Gastrocnemius medialis (tissue), 4 donors: ENCODE data around the gene ZRANB2.

Experiments used
- POLR2A ChIP-seq, 2 donors: fragments of 450-650 bp; IDR thresholded peaks; one replicate each; pipeline ENCODE4 v1.6.1; 2017; ENCODE audit warnings: antibody characterized with exemption in 2 of 2, mild to moderate bottlenecking in 2 of 2, moderate library complexity in 2 of 2
- TF ChIP-seq, protein P1 (sequence below), 5 experiments: fragments of 450-650 bp in 3 of 5; fragments of 200-600 bp in 2 of 5; sonication (generic) in 2 of 5; IDR thresholded peaks in 4 of 5; conservative IDR thresholded peaks in 1 of 5; 1 replicate in 4 of 5; 2 replicates in 1 of 5; pipeline ENCODE4 v1.5.1; 2016 to 2019; ENCODE audit warnings: antibody characterized with exemption in 5 of 5, mild to moderate bottlenecking in 3 of 5, moderate library complexity in 3 of 5

- no peak for TF ChIP-seq POLR2A (IDR thresholded peaks at IDR 0.05)
- TF ChIP-seq, protein P1, sequence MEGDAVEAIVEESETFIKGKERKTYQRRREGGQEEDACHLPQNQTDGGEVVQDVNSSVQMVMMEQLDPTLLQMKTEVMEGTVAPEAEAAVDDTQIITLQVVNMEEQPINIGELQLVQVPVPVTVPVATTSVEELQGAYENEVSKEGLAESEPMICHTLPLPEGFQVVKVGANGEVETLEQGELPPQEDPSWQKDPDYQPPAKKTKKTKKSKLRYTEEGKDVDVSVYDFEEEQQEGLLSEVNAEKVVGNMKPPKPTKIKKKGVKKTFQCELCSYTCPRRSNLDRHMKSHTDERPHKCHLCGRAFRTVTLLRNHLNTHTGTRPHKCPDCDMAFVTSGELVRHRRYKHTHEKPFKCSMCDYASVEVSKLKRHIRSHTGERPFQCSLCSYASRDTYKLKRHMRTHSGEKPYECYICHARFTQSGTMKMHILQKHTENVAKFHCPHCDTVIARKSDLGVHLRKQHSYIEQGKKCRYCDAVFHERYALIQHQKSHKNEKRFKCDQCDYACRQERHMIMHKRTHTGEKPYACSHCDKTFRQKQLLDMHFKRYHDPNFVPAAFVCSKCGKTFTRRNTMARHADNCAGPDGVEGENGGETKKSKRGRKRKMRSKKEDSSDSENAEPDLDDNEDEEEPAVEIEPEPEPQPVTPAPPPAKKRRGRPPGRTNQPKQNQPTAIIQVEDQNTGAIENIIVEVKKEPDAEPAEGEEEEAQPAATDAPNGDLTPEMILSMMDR (IDR thresholded peaks at IDR 0.05 in 4 of 5, conservative IDR thresholded peaks at IDR 0.05 in 1 of 5), result no peak
Measured at GRCh38 chr1:71101839-71102376, 21.1 kb upstream of the ZRANB2 start.
